GM15510 (cell line): ENCODE measurements around the gene MVP.
A peak's percentile ranks its signal among the peaks of the same experiment; 100 is the strongest.

ENCODE experiments used
- POLR2A ChIP-seq: IDR thresholded peaks from 3 replicates; pipeline ENCODE4 v1.6.1; 2011; ENCODE audit warnings: borderline replicate concordance; ENCODE audit not compliant: insufficient read length; ENCODE audit errors: extremely low read depth

MVP gene

GRCh38 chr16:29804455-29805231, 15.6 kb upstream of the MVP start:
- TF ChIP-seq POLR2A, result no peak

GRCh38 chr16:29805232-29806098, 14.8 kb upstream of the MVP start:
- TF ChIP-seq POLR2A, result peak; percentile 77

- TF ChIP-seq POLR2A, result peak; percentile 8
Measured at GRCh38 chr16:29806099-29806579, 14.1 kb upstream of the MVP start, which contains the start of gene MAZ. Gene MAZ (plus strand): TSS chr16:29806529. CDS start chr16:29806702, 173 bp downstream.

- no peak for TF ChIP-seq POLR2A
Measured at GRCh38 chr16:29806641-29807425, 13.4 kb upstream of the MVP start.

GRCh38 chr16:29807426-29808218, 12.6 kb upstream of the MVP start:
- TF ChIP-seq POLR2A, result peak; percentile 68

GRCh38 chr16:29808219-29808900, 11.9 kb upstream of the MVP start:
- no peak for TF ChIP-seq POLR2A

- no peak for TF ChIP-seq POLR2A
Measured at GRCh38 chr16:29809031-29809747, 11.1 kb upstream of the MVP start.

- TF ChIP-seq POLR2A, result no peak
Measured at GRCh38 chr16:29809850-29810698, 10.2 kb upstream of the MVP start.

GRCh38 chr16:29810699-29811169, 9.5 kb upstream of the MVP start:
- no peak for TF ChIP-seq POLR2A

GRCh38 chr16:29811170-29811895, 8.9 kb upstream of the MVP start:
- TF ChIP-seq POLR2A, result peak; percentile 38
